ENCODE data around the gene RPS6KB2. TPM values are rescaled to one million over a fixed set of nuclear protein-coding genes. Genes with fewer than 3 reads are reported as not detected.

The RPS6KB2 gene
- total and polyA plus RNA-seq, 9 of the 15 experiments (the other 6 are each of a cell fraction or from before 2014, with no cell fraction given) = 0.42 to 122 (median 82.6) TPM

GRCh38 chr11:67482827-67483798 is 54.8 kb downstream of the RPS6KB2 start, which contains the start of gene AIP (continued):
- TF ChIP-seq PHF8 (IDR thresholded peaks at IDR 0.05; ENCODE audit: borderline replicate concordance, low read length) = peak; percentile 70; the same call in 1 of the 2 replicates
- no peak for TF ChIP-seq YBX1 (IDR thresholded peaks at IDR 0.05)
- no peak for TF ChIP-seq EHMT2 (IDR thresholded peaks at IDR 0.05)
- peak; percentile 72 for TF ChIP-seq CHD2 (IDR thresholded peaks at IDR 0.05; ENCODE audit: low read depth, low read length)
- peak; percentile 57; the same call in 1 of the 2 replicates for TF ChIP-seq STAG1 (CRISPR knock-in tag; IDR thresholded peaks at IDR 0.05; ENCODE audit: borderline replicate concordance)
- peak; percentile 97 for TF ChIP-seq ZNF431 (CRISPR knock-in tag; IDR thresholded peaks at IDR 0.05)
- TF ChIP-seq ZNF584 (CRISPR knock-in tag; IDR thresholded peaks at IDR 0.05; ENCODE audit: low read depth) = no peak
- no peak for TF ChIP-seq RBM14 (IDR thresholded peaks at IDR 0.05; ENCODE audit: borderline replicate concordance, insufficient read depth, low read depth, low read length)
- TF ChIP-seq, protein P1, sequence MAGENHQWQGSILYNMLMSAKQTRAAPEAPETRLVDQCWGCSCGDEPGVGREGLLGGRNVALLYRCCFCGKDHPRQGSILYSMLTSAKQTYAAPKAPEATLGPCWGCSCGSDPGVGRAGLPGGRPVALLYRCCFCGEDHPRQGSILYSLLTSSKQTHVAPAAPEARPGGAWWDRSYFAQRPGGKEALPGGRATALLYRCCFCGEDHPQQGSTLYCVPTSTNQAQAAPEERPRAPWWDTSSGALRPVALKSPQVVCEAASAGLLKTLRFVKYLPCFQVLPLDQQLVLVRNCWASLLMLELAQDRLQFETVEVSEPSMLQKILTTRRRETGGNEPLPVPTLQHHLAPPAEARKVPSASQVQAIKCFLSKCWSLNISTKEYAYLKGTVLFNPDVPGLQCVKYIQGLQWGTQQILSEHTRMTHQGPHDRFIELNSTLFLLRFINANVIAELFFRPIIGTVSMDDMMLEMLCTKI (IDR thresholded peaks at IDR 0.05; ENCODE audit: partially characterized antibody) = no peak
- TF ChIP-seq BDP1 (IDR thresholded peaks at IDR 0.05; ENCODE audit: insufficient read depth, insufficient read length) = no peak
- TF ChIP-seq GTF3C2 (IDR thresholded peaks at IDR 0.05; ENCODE audit: borderline replicate concordance, extremely low read depth, insufficient read length) = no peak
- TF ChIP-seq NR2F6 (CRISPR knock-in tag; IDR thresholded peaks at IDR 0.05) = no peak
- peak; percentile 87; the same call in 1 of the 2 replicates for TF ChIP-seq TGIF2 (CRISPR knock-in tag; IDR thresholded peaks at IDR 0.05)
- no peak for TF ChIP-seq SETDB1 (IDR thresholded peaks at IDR 0.05; ENCODE audit: low read length)
- TF ChIP-seq, protein P2, sequence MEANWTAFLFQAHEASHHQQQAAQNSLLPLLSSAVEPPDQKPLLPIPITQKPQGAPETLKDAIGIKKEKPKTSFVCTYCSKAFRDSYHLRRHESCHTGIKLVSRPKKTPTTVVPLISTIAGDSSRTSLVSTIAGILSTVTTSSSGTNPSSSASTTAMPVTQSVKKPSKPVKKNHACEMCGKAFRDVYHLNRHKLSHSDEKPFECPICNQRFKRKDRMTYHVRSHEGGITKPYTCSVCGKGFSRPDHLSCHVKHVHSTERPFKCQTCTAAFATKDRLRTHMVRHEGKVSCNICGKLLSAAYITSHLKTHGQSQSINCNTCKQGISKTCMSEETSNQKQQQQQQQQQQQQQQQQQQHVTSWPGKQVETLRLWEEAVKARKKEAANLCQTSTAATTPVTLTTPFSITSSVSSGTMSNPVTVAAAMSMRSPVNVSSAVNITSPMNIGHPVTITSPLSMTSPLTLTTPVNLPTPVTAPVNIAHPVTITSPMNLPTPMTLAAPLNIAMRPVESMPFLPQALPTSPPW (CRISPR knock-in tag; IDR thresholded peaks at IDR 0.05) = peak; percentile 81
- TF ChIP-seq FOXM1 (IDR thresholded peaks at IDR 0.05; ENCODE audit: low read depth) = no peak
- peak; percentile 98 for TF ChIP-seq FOXM1 (CRISPR knock-in tag; IDR thresholded peaks at IDR 0.05; ENCODE audit: low read depth)
- no peak for TF ChIP-seq PTTG1 (tag; IDR thresholded peaks at IDR 0.05; ENCODE audit: low read depth)
- no peak for TF ChIP-seq ZKSCAN3 (CRISPR knock-in tag; IDR thresholded peaks at IDR 0.05)
- no peak for TF ChIP-seq PRMT5 (CRISPR knock-in tag; IDR thresholded peaks at IDR 0.05)
- TF ChIP-seq C11orf30 (IDR thresholded peaks at IDR 0.05; ENCODE audit: low read depth) = peak; percentile 93
- TF ChIP-seq SP1 (CRISPR knock-in tag; IDR thresholded peaks at IDR 0.05) = peak; percentile 98
- TF ChIP-seq SOX6 (IDR thresholded peaks at IDR 0.05) = peak; percentile 15; the same call in 1 of the 2 replicates
- TF ChIP-seq FOSL1 (tag; conservative IDR thresholded peaks at IDR 0.05) = no peak

Measured in K562 (cell line).